Amniotic stem cell (primary cell): Measurements from ENCODE around the gene TWIST2.

Source experiments
- DNase-seq: peaks from one replicate; lab custom pipeline; 2025; lab: John Stamatoyannopoulos, UW

Gene TWIST2

DNA sequence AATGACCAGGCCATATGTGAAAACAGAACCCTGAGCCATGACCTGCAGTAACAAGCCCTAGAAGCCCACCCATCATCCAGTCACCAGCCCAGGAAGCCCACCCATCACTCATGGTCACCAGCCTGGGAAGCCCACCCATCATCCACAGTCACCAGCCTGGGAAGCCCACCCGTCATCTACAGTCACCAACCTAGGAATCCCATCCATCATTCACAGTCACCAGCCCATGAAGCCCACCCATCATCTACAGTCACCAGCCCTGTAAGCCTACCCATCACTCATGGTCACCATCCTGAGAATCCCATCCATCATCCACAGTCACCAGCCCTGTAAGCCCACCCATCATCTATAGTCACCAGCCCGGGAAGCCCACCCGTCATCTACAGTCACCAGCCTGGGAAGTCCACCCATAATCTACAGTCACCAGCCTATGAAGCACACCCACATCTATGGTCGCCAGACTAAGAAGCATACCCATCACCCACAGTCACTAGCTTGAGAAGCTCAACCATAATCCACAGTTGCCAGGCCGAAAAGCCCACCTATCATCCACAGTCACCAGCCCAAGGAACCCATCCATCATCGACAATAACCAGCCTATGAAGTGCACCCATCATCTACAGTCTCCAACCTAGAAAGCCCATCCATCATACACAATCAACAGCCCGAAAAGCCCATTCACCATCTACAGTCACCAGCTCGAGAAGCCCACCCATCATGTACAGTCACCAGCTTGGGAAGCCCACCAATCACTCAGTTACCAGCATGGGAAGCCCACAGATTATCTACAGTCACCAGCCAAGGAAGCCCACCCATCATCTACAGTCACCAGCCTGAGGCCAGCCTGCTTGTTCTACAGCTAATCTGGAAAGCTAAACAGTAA is 91.9 kb downstream of the TWIST2 start:
- DNase-seq, result no peak

DNA sequence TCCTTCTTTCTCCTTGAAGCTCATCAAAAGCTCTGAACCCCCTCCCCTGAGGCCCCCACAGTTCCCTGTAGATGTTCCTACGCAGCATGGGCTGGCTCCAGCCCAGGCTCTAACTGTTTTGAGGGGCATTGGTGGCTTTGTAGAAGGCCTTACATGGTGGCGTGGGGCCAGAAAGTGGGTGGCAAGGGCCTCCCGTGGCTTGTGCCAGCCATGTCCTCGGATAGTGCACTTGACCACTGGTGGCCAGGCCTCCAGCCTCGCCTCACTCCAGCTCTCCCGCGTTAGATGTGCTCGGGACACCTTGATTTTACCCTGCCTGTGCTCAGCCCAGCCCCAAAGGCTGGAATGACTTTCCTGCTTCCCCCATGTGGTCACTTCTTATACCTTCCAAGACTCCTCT is 92.9 kb downstream of the TWIST2 start:
- DNase-seq, result no peak

DNA sequence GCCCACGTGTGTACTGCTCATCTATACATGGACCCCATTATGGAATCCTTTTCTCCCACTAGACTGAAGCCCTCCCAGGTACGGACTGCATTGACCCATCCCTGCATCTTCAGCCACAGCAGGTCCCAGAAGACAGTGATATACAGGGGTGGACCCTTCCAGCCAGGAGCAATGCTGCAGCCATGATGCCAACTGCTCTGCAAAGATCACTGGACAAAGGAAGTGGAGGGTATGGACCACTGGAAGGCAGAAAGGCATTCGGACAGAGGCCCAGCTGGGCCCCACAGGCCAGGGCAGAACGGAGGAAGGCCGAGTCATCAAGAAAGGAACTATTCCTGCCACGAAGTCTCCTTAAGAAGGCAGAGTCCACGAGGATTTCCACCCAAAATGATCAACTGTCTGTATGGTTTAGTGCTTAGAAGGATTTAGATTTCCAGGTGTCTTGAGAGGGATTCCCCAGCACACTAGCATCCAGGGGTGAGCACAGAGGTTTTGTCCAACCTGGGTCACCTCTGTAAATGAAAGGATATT is 93.4 kb downstream of the TWIST2 start:
- DNase-seq, result no peak

DNA sequence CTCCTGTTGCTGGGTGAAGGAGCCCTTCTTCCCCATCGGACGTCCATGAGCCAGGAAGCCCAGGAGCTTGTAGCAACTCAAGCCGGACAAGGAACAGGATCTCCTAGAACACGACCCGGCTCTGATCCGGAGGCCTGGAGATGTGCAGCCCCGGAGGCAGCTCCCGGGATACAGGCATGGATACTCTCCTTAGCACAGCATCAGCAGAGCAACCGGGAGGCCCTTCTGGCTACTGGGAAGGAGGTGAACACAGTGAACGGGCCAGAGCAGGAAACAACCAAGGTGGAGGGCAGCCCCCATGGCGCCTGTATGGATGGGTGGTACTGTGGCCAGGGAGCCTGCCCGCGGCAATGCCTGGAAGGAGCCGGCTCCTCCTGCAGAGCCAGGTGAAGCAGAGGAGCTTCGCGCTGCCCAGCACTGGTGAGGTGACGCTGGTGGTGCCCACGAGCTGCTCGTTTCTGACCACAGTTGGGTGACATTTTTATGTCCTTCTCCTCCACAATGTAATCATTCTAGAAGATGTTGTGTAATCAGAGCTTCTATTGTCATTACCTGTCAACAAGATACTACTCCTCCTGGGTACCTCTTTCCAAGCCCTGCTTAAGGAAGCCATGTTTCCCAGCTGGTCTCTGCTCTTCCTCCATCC is 94.3 kb downstream of the TWIST2 start:
- DNase-seq, result no peak

DNA sequence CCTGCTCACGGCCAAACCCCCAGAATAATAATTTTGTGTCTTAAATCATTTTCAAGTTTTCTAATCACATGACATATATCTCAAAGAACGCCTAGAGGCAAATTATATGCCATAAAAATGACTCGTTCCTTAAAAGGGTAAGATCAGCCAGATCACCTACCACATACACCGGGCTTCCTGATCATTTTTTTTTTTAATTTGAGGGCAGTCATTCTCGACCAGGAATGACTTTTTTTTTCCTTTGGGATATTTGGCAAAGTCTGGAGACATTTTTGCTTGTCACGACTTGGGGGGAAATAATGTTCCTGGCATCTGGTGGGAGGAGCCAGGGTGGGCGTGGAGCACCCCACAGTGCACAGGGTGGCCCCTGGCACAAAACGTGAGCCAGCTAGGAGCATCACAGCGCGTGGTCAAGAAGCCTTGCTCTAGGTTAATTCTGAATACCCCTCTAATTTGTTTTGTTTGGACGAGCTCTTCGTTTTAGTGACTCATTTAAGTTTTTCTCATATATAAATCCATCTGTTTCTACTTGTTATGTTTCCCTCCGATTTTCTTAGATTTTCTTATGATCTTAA is 94.9 kb downstream of the TWIST2 start:
- no peak for DNase-seq

DNA sequence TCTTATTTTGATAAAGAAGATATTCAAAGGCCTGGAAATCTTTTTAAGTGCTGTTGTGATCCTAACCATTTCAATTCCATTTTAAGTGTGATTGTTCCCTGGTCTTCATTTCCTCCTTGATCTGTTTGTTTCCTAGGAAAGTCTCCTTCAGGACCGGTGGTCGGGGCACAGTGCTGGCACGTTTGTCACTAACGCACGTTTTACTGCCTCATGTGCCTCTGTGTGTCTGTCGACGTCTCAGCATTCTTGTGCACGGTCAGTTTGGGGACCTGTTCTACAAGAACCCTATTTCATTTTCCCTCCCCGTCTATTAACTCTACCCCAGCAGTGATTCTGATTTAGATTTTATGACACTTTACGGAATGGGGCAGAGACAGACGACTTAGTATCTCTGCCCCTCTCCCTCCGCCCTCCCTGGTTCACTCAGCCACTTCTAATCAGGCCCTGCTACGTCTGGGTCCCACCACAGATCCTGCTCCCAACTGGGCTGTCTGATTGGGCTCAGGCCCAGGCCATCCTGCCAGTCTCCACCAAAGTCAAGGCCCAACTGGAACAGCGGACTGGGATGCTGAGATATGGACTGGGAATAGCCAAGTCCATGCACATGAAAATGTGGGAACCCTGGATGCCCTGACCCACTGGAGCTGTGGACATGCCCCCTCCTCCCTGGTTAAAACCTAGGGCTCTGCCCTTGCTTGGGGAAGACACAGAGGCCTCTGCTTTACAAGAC is 95.6 kb downstream of the TWIST2 start:
- no peak for DNase-seq

DNA sequence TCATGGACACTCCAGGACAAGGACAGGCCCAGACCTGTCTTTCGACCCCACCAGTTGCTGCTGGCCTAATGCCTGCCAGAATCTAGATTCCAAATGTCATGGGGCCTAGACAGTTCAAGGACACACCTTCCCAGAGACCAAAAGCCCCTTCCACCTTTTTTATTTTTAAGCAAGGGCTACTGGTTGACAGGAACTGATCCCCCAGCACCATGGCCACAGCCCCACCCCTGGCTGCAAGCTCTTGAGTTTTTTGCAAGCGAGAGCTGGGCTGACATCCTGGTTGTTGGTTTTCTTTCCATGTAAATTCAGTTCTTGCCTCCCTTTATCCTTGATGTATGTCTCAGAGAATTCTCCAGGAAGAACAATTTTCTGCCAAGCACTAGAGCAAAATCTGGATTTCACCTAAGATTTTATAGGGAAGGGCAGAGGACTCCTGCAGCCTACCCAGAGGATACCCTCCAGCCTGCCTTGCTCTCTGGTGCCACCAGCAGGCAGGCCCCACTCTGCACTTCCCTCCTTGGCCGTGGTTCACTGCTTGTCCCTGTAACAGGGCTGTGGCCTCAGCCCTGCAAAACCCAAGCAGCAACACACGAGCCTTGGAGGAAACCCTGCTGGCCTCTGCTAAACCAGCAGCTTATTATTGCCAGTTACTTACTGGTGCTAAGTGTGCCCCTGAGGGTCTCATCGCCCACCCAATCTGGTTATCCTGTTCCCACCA is 97.7 kb downstream of the TWIST2 start:
- DNase-seq, result no peak

DNA sequence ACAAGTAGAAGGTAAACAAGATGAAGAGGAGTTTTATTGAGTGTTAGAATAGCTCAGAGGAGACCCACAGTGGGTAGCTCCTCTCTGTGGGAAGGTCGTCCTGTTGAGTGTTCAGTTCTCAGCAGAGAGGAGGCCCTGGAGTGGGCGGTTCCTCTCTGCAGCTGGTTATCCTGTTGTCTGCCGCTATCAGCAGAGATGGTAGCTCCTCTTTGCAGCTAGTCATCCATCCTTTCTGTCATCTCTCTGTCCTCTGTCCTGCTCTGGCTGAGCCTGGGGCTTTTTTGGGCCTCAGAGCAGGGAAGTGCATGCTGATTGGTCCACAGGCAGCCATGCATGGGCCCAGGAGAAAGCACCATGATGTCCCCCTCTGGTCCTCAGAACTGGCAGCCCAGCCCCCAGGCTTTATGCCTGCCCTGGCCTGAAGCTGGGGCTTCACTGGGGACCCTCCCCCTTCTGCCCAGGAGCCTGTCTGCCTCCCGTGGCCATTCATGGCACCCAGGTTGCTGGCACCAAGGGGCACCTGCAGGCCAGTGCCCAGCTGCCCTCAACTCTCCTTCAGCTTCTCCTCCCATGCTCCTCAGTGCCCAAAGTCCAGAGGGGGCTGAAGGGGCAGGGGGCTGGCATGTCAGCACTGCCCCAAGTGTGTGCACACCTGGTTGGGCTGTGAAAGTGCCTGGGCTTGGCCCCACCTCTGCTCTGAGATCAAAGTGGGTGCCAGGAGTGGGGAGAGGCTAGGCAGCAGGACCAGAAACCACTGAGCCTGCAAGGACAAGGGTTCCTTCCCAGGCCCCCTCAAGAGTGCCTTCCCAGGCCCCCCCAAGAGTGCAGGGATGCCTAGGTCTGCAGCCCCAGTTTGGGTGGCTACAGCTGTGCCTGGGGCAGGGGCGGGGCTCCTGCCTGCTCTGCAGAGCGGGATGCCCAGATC is 98.7 kb downstream of the TWIST2 start:
- DNase-seq, result no peak

DNA sequence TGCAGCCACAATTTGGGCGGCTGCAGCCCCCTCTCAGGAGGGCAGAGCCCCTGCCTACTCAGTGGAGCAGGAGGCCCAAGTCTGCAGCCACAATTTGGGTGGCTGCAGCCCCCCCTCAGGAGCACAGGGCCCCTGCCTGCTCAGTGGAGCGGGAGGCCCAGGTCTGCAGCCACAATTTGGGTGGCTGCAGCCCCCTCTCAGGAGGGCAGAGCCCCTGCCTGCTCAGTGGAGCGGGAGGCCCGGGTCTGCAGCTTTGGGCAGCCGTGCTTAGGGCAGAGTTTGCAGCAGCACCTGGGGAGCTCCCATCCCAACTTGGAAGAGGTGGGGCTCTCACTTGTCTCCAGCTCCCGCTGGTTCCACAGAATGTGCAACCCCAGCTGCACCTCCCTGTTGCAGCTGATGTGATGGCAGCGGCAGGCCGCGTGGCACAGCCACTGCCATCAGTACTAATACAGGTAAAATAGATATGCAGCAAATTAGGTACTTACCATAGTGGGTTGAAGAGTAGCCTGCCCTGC is 99.4 kb downstream of the TWIST2 start:
- no peak for DNase-seq

DNA sequence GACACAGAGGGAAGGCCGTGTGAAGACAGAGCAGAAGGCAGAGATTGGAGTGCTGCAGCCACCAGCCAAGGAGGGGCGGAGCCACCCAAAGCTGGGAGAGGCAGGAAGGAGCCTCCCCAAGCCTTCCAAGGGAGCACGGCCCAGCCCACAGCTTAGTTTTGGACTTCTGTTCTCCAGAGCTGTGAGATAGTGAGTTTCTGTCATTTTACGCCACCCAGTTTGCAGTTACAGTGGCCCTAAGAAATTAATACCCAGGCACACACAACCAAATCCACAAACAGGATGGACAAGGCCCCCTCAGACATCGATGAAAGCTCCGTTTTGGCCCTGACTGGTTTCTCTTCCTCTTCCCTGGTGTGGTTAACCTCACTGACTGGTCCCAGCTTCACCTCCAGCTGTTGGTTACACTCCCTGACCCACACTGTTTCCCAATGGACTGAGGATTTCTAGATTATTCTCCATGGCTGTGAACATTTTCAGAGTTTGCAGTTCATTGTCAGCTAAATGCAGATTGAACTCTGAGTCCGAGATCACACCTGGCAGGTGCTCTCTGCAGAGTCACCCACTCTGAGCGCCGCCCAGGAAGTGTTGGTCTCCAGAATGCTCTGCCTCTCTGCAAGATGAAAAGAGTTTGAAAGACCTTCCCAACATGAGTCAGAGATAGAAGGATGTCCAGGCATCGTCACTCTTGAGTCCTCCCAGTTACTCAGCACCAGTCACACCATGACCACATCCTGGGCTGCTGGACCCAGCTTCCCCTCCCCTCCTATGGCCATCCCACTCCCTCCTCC is 100.2 kb downstream of the TWIST2 start:
- DNase-seq, result peak; percentile 33

DNA sequence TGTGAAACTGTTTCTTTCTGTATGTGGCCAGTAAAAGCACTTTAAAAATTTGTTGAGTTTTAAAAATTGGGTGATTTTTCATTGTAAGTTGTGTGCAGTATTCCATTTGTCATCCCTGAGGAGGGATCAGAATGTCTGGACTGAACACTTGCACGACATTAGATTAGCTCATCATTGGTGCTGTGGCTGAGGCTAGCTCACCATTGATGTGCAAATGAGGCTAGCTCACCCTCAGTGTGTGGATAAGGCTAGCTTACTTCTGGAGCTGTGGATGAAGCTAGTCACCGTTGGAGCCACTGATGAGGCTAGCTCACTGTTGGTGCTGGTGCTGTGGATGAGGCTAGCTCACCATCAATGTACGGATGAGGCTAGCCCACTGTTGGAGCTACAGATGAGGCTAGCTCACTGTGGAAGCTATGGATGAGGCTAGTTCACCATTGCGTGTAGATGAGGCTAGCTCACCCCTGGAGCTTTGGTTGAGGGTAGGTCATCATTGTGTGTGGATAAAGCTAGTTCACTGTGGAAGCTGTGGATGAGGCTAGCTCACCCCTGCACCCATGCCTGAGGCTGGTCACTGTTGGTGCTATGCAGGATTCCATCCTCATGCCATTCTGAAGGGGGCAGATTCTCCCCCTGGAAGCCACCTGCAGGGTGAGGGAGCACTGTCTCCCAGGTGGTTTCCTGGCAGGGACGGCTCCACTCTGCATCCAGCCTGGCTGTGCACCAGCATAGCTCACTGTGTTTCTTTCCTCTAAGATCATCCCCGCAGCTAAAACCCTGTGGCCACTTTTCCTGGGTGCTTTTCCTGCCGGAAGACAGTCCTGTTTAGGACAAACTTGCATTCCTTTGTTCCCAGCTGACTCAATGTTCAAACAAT is 101.1 kb downstream of the TWIST2 start:
- no peak for DNase-seq

DNA sequence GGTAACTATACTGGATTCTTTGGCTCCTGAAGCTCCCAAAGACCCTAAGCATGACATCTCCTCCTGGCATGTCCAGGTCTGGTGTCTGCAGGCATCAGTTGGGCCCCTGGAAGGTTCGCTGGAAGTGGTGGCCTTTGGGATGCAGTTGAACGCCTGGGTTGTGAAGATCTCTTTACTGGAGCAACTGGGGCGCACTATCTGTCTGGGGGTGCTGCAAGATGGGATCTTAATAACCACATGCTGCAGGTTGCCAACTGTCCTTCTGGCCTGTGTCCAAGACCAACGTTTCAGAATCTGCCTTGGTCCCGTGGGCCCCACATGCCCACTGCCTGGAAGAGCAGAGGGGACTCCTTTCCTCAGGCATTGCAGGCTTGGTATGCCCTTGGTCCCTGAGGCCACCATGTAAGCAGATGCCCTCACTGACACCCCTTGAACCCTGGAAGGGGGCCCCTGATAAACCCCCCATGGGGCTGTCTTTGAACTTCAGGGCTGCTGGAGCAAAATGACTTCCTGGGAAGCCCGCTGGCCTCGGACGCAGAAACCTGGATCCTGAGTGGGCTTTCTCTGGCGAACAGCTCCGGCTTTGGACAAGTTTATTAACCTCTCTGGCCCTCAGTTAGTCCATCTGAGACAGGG is 101.9 kb downstream of the TWIST2 start:
- no peak for DNase-seq

DNA sequence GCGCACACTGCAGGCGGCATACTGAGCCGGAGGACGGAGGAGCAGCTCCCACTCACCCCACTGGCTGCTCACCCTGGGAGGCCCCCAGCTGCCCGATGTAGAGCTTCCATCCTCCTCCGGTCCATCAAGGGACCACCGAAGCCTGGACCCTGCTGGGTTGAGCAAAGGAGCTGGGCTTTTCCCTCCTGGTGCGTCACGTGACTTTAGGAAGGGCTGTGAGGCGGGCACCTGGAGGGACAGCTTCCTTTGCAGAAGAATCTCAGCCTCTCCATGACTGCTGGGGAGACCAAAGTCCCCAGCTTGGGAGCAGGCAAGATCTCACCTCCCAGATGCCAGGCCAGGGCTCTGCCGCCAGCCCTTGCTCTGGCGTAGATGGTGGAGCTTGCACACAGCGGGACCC is 102.7 kb downstream of the TWIST2 start:
- no peak for DNase-seq

DNA sequence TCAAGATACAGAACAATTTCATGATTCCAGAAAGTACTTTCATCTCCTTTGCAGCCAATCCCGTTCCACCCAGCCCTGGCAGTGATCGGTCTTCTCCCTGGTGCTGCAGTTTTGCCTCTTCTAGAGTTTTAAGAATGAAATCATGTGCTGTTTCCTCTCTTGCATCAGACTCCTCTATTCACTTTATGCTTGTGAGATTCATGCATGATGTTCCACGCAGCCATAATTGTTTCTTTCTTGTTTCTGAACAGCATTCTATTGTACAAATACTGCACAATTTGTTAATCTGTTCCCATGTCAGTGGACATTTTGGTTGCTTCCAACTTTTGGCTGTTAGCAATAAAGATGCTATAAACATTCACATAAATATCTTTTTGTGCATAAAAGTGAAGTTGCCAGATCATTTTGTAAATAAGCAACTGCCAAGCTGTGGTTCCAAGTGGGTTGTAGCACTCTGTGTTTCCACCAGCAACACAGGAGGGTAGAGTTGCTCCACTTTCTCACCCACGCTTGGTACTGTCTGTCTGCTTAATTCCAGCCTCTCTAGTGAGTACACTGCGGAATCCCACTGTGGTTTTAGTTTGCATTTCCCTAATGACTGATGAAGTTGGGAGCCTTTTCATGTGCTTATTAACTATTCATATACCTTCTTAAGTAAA is 104.5 kb downstream of the TWIST2 start:
- no peak for DNase-seq

DNA sequence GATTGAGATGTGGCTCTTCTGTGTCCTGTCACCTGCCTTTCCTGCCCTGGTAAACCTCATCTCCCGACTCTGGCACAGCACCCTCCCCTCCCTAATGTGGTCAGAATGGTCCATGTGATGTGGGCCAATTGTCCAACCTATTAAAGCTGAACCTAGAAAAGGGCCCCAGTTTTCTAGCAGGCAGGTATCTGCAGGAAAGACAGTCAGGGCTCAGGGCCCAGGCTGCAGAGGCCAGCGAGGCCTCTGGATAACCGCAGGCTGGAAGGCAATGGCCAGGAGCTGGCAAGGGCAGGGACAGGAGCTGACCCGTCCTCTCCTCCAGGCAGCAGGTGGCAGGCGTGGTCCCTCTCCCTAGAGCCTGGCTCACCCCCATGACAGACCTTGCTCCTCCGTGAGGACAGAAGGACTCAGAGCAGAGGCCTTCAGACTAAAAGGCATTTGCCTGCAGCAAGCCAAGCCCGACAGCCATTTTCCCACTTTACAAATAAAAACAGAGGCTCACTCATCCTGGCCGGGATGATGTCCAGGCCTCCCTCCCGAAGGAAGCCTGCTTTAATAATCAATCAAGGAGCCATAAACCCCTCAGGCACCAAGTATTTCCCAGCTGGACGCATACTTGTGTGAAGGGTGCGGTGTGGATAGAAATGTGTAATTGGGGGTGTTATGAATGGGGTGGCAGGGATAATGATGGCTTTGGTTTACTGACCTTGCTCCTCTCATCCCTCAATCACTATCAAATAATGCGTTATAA is 107.1 kb downstream of the TWIST2 start:
- no peak for DNase-seq

DNA sequence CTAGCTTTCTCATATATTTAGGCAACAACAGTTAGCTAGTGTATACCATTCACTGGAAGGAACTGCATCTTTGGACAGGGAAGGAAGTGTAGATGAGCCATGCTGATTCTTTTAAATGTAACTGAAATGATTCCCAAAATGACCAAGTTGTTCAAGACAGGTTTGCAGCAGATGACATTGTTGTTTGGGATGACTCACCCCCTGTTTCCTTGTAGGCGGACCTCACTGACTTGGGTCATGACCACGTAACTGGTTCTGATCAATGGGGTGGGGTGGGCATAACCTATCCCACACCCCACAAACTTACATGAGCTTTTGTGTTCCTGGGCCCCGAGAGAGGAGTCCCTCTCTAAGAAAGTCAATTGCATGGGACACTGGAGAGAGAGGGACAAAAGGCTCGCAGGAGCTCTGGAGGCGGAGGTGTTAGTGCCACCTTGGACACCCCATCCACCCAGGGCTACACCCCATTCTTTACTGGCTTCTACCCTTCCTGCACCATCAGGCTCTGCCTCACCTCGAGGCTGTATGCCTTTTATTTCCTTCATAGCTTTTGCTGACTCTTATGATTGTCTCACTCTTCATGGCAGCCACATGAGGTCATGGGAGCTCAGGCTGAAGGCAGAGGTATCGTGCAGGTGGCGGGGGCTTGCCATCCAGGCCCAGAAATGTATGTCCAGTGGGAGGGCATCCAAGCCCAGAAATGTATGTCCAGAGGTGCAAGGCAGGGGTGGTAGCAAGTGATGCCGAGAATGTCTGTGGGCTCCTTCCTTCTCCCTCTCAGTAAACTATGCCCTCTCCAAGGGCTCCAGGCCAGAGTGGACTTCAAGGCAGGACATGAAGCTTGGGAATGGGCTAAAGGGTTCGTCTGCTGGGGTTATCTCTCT is 108.0 kb downstream of the TWIST2 start:
- no peak for DNase-seq
